ENCODE results near the gene TEX51. TPM values are rescaled to one million over a fixed set of nuclear protein-coding genes. Genes with fewer than 3 reads are reported as not detected.

The TEX51 gene
- total RNA-seq, 6 donors from 2014 or later: not detected

GRCh38 chr2:126932966-126933710 is 34.4 kb downstream of the TEX51 start:
- peak in 1 of 2 donors; percentile 29 for DNase-seq
- TF ChIP-seq POLR2A (IDR thresholded peaks at IDR 0.05): no peak
- TF ChIP-seq EP300 (IDR thresholded peaks at IDR 0.05): no peak
- no peak for TF ChIP-seq CTCF (IDR thresholded peaks at IDR 0.05)
- TF ChIP-seq POLR2AphosphoS5 (IDR thresholded peaks at IDR 0.05): no peak

GRCh38 chr2:126933711-126934091 is 35.0 kb downstream of the TEX51 start:
- DNase-seq (no peak), ATAC-seq (ENCODE audit: low FRiP score in 2 of 2) (no peak)
- Histone ChIP-seq H3K4me3 (no peak overlapping the region), H3K4me1 (no peaks in the 10 kb centered on the region), H3K9me3 (no peaks in the 10 kb centered on the region), H3K27ac (no peak overlapping the region), H3K27me3 (no peaks in the 10 kb centered on the region), H3K36me3 (no peaks in the 10 kb centered on the region)
- TF ChIP-seq EP300 (IDR thresholded peaks at IDR 0.05): no peak
- no peak for TF ChIP-seq POLR2A (IDR thresholded peaks at IDR 0.05)
- no peak for TF ChIP-seq POLR2AphosphoS5 (IDR thresholded peaks at IDR 0.05)
- TF ChIP-seq CTCF (IDR thresholded peaks at IDR 0.05): no peak
- WGBS, 2 donors: 58 to 77% methylated on average over 3 to 4 of the region's 4 CpGs

More at GRCh38 chr2:126932966-126933710, 34.4 kb downstream of the TEX51 start:
- H3K4me1 ChIP-seq: no peaks in the 10 kb centered on the region
- H3K36me3 ChIP-seq: no peaks in the 10 kb centered on the region
- no peak for ATAC-seq (ENCODE audit: low FRiP score in 2 of 2)
- H3K4me3 ChIP-seq: no peak overlapping the region
- WGBS, 2 donors: 62 to 63% methylated on average over 12 to 14 of the region's 14 CpGs
- H3K9me3 ChIP-seq: no peaks in the 10 kb centered on the region
- no peak overlapping the region for H3K27ac ChIP-seq
- no peaks in the 10 kb centered on the region for H3K27me3 ChIP-seq

GRCh38 chr2:126934809-126935208 is 36.1 kb downstream of the TEX51 start:
- ATAC-seq (ENCODE audit: low FRiP score in 2 of 2): no peak
- 69 to 72% methylated on average over 5 to 6 of the region's 6 CpGs for WGBS, 2 donors

GRCh38 chr2:126935774-126936173 is 37.1 kb downstream of the TEX51 start:
- Histone ChIP-seq H3K4me1 (no peaks in the 10 kb centered on the region), H3K27me3 (no peaks in the 10 kb centered on the region), H3K4me3 (no peak overlapping the region), H3K27ac (no peak overlapping the region), H3K9me3 (no peaks in the 10 kb centered on the region), H3K36me3 (no peaks in the 10 kb centered on the region)
- ATAC-seq (ENCODE audit: low FRiP score in 2 of 2): no peak
- WGBS, 2 donors: 68 to 69% methylated on average over 5 of the region's 5 CpGs
- DNase-seq: no peak
- TF ChIP-seq POLR2AphosphoS5 (IDR thresholded peaks at IDR 0.05) (no peak), EP300 (IDR thresholded peaks at IDR 0.05) (no peak), CTCF (IDR thresholded peaks at IDR 0.05) (no peak), POLR2A (IDR thresholded peaks at IDR 0.05) (no peak)

More at GRCh38 chr2:126934809-126935208, 36.1 kb downstream of the TEX51 start:
- no peak overlapping the region for H3K27ac ChIP-seq
- no peak overlapping the region for H3K4me3 ChIP-seq
- no peaks in the 10 kb centered on the region for H3K4me1 ChIP-seq
- no peaks in the 10 kb centered on the region for H3K9me3 ChIP-seq
- no peak for TF ChIP-seq CTCF (IDR thresholded peaks at IDR 0.05)
- no peak for TF ChIP-seq POLR2AphosphoS5 (IDR thresholded peaks at IDR 0.05)
- no peak for TF ChIP-seq POLR2A (IDR thresholded peaks at IDR 0.05)
- no peak for TF ChIP-seq EP300 (IDR thresholded peaks at IDR 0.05)
- H3K36me3 ChIP-seq: no peaks in the 10 kb centered on the region
- no peaks in the 10 kb centered on the region for H3K27me3 ChIP-seq
- DNase-seq: no peak

- H3K27me3 ChIP-seq: no peaks in the 10 kb centered on the region
- H3K36me3 ChIP-seq: no peaks in the 10 kb centered on the region
- no peaks in the 10 kb centered on the region for H3K9me3 ChIP-seq
- H3K4me1 ChIP-seq: no peaks in the 10 kb centered on the region
- ATAC-seq (ENCODE audit: low FRiP score in 2 of 2): no peak
- DNase-seq: no peak
- TF ChIP-seq POLR2A (IDR thresholded peaks at IDR 0.05) (no peak), CTCF (IDR thresholded peaks at IDR 0.05) (no peak), POLR2AphosphoS5 (IDR thresholded peaks at IDR 0.05) (no peak), EP300 (IDR thresholded peaks at IDR 0.05) (no peak)
- 92 to 93% methylated on average over 4 of the region's 4 CpGs for WGBS, 2 donors
- no peak overlapping the region for H3K4me3 ChIP-seq
- no peak overlapping the region for H3K27ac ChIP-seq
Measured at GRCh38 chr2:126936219-126936723, 37.6 kb downstream of the TEX51 start.

All from upper lobe of left lung (tissue), 6 donors.